ENCODE results near the gene CHRNE.

CHRNE gene

DNA sequence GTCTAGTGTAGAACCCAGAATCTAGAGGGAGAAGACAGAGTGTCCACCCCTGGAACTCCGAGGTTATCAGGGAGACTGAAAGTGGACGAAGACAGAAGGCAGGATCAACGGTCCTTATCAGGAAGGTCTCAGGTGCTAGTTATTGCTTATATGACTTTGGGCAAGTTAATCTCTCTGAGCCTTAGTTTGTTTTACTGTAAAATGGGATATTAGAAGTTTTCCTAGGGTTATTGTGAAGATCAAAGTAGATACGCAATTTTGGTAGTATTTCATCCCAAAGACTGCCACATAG is 38.4 kb upstream of the CHRNE start:
- Histone ChIP-seq H3K36me3 (ENCODE audit: insufficient read depth, low read length) (peaks cover 34% of the 10 kb centered on the region), H3K4me1 (ENCODE audit: insufficient read depth, low read length, poor library complexity, severe bottlenecking) (peaks cover 72% of the 10 kb centered on the region), H3K27me3 (ENCODE audit: insufficient read depth, low read length, poor library complexity, severe bottlenecking) (no peaks in the 10 kb centered on the region), H3K79me2 (ENCODE audit: insufficient read depth, low read length) (peaks cover 87% of the 10 kb centered on the region), H3K4me2 (ENCODE audit: low read depth, low read length, poor library complexity, severe bottlenecking) (peak overlapping the region; percentile 96), H4K20me1 (ENCODE audit: insufficient read depth, low read length, poor library complexity, severe bottlenecking) (peaks cover 59% of the 10 kb centered on the region), H3K4me3 (ENCODE audit: low read length, poor library complexity, severe bottlenecking) (peak overlapping the region; percentile 90), H3K9me3 (ENCODE audit: insufficient read depth, low read depth, low read length) (no peaks in the 10 kb centered on the region), H3K9me2 (replicated peaks; ENCODE audit: low read depth, low read length) (no peaks in the 10 kb centered on the region), H2AFZ (ENCODE audit: low read length) (no peak overlapping the region), H3K9ac (ENCODE audit: low read depth, low read length, poor library complexity, severe bottlenecking) (peak overlapping the region; percentile 99), H3F3A (ENCODE audit: low read depth) (peaks cover 31% of the 10 kb centered on the region)
- TF ChIP-seq EZH2phosphoT487 (IDR thresholded peaks at IDR 0.05; ENCODE audit: borderline replicate concordance), result no peak
- TF ChIP-seq, protein P1, sequence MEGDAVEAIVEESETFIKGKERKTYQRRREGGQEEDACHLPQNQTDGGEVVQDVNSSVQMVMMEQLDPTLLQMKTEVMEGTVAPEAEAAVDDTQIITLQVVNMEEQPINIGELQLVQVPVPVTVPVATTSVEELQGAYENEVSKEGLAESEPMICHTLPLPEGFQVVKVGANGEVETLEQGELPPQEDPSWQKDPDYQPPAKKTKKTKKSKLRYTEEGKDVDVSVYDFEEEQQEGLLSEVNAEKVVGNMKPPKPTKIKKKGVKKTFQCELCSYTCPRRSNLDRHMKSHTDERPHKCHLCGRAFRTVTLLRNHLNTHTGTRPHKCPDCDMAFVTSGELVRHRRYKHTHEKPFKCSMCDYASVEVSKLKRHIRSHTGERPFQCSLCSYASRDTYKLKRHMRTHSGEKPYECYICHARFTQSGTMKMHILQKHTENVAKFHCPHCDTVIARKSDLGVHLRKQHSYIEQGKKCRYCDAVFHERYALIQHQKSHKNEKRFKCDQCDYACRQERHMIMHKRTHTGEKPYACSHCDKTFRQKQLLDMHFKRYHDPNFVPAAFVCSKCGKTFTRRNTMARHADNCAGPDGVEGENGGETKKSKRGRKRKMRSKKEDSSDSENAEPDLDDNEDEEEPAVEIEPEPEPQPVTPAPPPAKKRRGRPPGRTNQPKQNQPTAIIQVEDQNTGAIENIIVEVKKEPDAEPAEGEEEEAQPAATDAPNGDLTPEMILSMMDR (conservative IDR thresholded peaks at IDR 0.05; ENCODE audit: low read length), result no peak

DNA sequence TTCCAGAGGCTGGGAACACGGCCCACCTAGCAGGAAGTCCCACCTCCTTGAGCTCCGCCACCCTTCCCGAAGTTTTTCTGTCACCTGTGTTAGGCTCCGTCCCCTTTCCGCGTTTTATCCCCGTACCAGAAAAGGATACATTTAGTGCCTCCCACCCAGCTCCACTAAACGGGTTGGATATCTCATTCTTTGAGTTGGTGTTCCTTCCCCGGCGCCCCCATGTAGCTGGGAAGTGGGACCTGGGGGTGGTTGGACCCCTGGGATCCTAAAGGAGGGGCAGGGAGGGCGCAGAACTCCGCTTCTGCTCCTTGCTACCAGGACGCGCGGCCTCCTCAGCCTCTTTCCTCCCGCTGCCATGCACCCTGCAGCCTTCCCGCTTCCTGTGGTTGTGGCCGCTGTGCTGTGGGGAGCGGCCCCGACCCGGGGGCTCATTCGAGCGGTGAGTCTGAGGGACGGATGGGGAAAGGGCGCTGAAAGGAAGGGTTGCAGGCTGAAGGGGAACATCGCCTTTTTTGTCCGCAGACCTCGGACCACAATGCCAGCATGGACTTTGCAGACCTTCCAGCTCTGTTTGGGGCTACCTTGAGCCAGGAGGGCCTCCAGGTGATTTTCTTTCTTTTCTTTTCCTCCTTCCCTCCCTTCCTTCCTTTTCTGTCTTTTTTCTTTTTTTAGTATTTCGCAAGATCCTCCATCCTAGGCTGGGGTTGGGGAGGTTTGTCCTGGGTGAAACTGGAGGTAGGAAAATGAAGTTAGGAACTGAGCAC is 37.8 kb upstream of the CHRNE start:
- H3K9me2 ChIP-seq (replicated peaks; ENCODE audit: low read depth, low read length), result no peaks in the 10 kb centered on the region
- peaks cover 54% of the 10 kb centered on the region for H4K20me1 ChIP-seq (ENCODE audit: insufficient read depth, low read length, poor library complexity, severe bottlenecking)
- peak overlapping the region; percentile 61; the same call in 1 of the 2 replicates for H2AFZ ChIP-seq (ENCODE audit: low read length)
- peaks cover 77% of the 10 kb centered on the region for H3K4me1 ChIP-seq (ENCODE audit: insufficient read depth, low read length, poor library complexity, severe bottlenecking)
- H3F3A ChIP-seq (ENCODE audit: low read depth), result peaks cover 29% of the 10 kb centered on the region
- peak overlapping the region; percentile 99 for H3K9ac ChIP-seq (ENCODE audit: low read depth, low read length, poor library complexity, severe bottlenecking)
- H3K9me3 ChIP-seq (ENCODE audit: insufficient read depth, low read depth, low read length), result no peaks in the 10 kb centered on the region
- H3K4me3 ChIP-seq (ENCODE audit: low read length, poor library complexity, severe bottlenecking), result peak overlapping the region; percentile 90
- no peak for TF ChIP-seq EZH2phosphoT487 (IDR thresholded peaks at IDR 0.05; ENCODE audit: borderline replicate concordance)
- TF ChIP-seq, protein P1 (conservative IDR thresholded peaks at IDR 0.05; ENCODE audit: low read length), result no peak
- peak overlapping the region; percentile 96 for H3K4me2 ChIP-seq (ENCODE audit: low read depth, low read length, poor library complexity, severe bottlenecking)
- H3K27me3 ChIP-seq (ENCODE audit: insufficient read depth, low read length, poor library complexity, severe bottlenecking), result no peaks in the 10 kb centered on the region
- H3K36me3 ChIP-seq (ENCODE audit: insufficient read depth, low read length), result peaks cover 31% of the 10 kb centered on the region
- H3K79me2 ChIP-seq (ENCODE audit: insufficient read depth, low read length), result peaks cover 85% of the 10 kb centered on the region

DNA sequence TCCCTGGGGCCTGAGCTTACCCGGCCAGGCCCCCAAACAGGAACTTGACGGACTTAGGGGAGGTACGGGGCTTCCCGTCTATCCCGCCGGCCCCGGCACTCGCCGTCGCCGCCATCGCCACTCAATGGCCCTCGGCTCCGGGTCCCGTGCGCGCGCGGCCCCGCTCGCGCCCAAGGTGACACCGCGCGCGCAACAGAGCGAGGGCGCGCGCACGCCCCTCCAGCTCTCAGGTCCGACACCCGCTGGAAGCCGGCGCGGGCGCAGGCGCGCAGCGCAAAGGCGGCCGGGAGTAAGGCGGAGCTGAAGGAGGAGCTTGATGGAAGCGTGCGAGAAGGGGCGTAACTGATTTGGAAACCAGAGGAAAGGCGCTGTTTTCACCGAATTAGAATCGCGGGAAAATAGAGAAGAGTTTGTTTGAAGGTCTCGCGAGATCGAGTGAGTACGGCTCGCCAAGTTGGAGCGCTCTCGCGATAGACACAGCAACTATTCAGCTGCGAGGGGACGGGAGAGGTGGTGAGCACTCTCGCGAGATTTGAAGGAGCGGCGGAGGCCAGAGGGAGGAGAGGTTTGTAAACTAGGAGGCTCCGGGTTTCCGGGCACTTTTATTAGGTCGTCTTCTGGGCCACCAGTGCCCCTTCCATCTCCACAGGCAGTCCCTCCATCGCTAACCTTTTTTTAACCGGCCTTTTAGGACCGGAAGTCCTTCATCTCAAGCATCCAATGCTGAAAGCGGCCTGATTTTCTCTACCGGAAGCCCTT is 37.1 kb upstream of the CHRNE start, which contains the start of the genes RNF167 and SLC25A11:
Gene RNF167 (plus strand): TSS at position 473 of the 759 bp plus-strand sequence. CDS start 642 bp downstream, outside the sequence.
Gene SLC25A11 (minus strand): TSS at position 251 of the 759 bp plus-strand sequence. CDS start 136 bp downstream, at position 115.
- H3K4me1 ChIP-seq (ENCODE audit: insufficient read depth, low read length, poor library complexity, severe bottlenecking), result peaks cover 72% of the 10 kb centered on the region

More for the DNA sequence above, 37.1 kb upstream of the CHRNE start, which contains the start of the genes RNF167 and SLC25A11:
- Histone ChIP-seq H4K20me1 (ENCODE audit: insufficient read depth, low read length, poor library complexity, severe bottlenecking) (peaks cover 46% of the 10 kb centered on the region), H3F3A (ENCODE audit: low read depth) (peaks cover 22% of the 10 kb centered on the region), H3K79me2 (ENCODE audit: insufficient read depth, low read length) (peaks cover 78% of the 10 kb centered on the region), H3K4me3 (ENCODE audit: low read length, poor library complexity, severe bottlenecking) (peak within 1 kb of the TSS; percentile 90), H3K4me2 (ENCODE audit: low read depth, low read length, poor library complexity, severe bottlenecking) (peak within 1 kb of the TSS; percentile 98), H3K9me2 (replicated peaks; ENCODE audit: low read depth, low read length) (no peaks in the 10 kb centered on the region), H3K9ac (ENCODE audit: low read depth, low read length, poor library complexity, severe bottlenecking) (peak within 1 kb of the TSS; percentile 99), H3K36me3 (ENCODE audit: insufficient read depth, low read length) (peaks cover 23% of the 10 kb centered on the region; the same call in 1 of the 2 replicates), H3K9me3 (ENCODE audit: insufficient read depth, low read depth, low read length) (no peaks in the 10 kb centered on the region), H3K27me3 (ENCODE audit: insufficient read depth, low read length, poor library complexity, severe bottlenecking) (no peaks in the 10 kb centered on the region), H2AFZ (ENCODE audit: low read length) (peak within 1 kb of the TSS; percentile 67)
- no peak for TF ChIP-seq EZH2phosphoT487 (IDR thresholded peaks at IDR 0.05; ENCODE audit: borderline replicate concordance)
- TF ChIP-seq, protein P1 (conservative IDR thresholded peaks at IDR 0.05; ENCODE audit: low read length), result no peak
